C4-2B (cell line): Measurements from ENCODE around the gene ALG12.

Source experiments
- ZFX ChIP-seq: fragments of 450-650 bp; IDR thresholded peaks from 2 replicates; pipeline ENCODE4 v1.6.1; 2017
- TF ChIP-seq, protein P1 (sequence below): fragments of 450-650 bp; conservative IDR thresholded peaks from 2 replicates; pipeline ENCODE4 v1.5.1; 2017; ENCODE audit warnings: mild to moderate bottlenecking

- TF ChIP-seq, protein P1, sequence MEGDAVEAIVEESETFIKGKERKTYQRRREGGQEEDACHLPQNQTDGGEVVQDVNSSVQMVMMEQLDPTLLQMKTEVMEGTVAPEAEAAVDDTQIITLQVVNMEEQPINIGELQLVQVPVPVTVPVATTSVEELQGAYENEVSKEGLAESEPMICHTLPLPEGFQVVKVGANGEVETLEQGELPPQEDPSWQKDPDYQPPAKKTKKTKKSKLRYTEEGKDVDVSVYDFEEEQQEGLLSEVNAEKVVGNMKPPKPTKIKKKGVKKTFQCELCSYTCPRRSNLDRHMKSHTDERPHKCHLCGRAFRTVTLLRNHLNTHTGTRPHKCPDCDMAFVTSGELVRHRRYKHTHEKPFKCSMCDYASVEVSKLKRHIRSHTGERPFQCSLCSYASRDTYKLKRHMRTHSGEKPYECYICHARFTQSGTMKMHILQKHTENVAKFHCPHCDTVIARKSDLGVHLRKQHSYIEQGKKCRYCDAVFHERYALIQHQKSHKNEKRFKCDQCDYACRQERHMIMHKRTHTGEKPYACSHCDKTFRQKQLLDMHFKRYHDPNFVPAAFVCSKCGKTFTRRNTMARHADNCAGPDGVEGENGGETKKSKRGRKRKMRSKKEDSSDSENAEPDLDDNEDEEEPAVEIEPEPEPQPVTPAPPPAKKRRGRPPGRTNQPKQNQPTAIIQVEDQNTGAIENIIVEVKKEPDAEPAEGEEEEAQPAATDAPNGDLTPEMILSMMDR = no peak
- TF ChIP-seq ZFX = no peak
Observed at GRCh38 chr22:49911881-49912625, 6.2 kb downstream of the ALG12 start.
